Loucy (cell line): Measurements from ENCODE around the gene KIF3C.

ENCODE experiments used
- H2AFZ ChIP-seq: fragments of 200-600 bp; sonication (generic); 2 replicates; pipeline ENCODE4 v1.6.0; 2016; ENCODE audit warnings: antibody characterized with exemption, mild to moderate bottlenecking, low read length, moderate library complexity
- H3F3A ChIP-seq: fragments of 200-600 bp; 2 replicates; pipeline ENCODE4 v1.6.0; 2016; ENCODE audit warnings: antibody characterized with exemption, low read depth, mild to moderate bottlenecking
- H3K27me3 ChIP-seq: fragments of 200-600 bp; sonication (generic); 2 replicates; pipeline ENCODE4 v1.6.1; 2014; ENCODE audit warnings: low read length, mild to moderate bottlenecking; ENCODE audit not compliant: insufficient read depth, poor library complexity, severe bottlenecking
- H3K36me3 ChIP-seq: fragments of 200-600 bp; sonication (generic); 2 replicates; pipeline ENCODE4 v1.6.1; 2016; ENCODE audit warnings: low read length; ENCODE audit not compliant: insufficient read depth
- H3K4me1 ChIP-seq: fragments of 200-600 bp; sonication (generic); 2 replicates; pipeline ENCODE4 v1.5.1; 2014; ENCODE audit warnings: low read length, mild to moderate bottlenecking; ENCODE audit not compliant: insufficient read depth, poor library complexity, severe bottlenecking
- H3K4me2 ChIP-seq: fragments of 200-600 bp; sonication (generic); 2 replicates; pipeline ENCODE4 v1.6.0; 2014; ENCODE audit warnings: antibody characterized with exemption, low read length, low read depth, mild to moderate bottlenecking; ENCODE audit not compliant: poor library complexity, severe bottlenecking
- H3K4me3 ChIP-seq: fragments of 200-600 bp; sonication (generic); 2 replicates; pipeline ENCODE4 v1.5.1; 2014; ENCODE audit warnings: low read length, mild to moderate bottlenecking, mixed read lengths; ENCODE audit not compliant: poor library complexity, severe bottlenecking
- H3K79me2 ChIP-seq: fragments of 200-600 bp; sonication (generic); 2 replicates; pipeline ENCODE4 v1.6.1; 2014; ENCODE audit warnings: low read length; ENCODE audit not compliant: insufficient read depth
- H3K9ac ChIP-seq: fragments of 200-600 bp; sonication (generic); 2 replicates; pipeline ENCODE4 v1.6.0; 2014; ENCODE audit warnings: mild to moderate bottlenecking, low read depth, low read length, moderate library complexity; ENCODE audit not compliant: poor library complexity, severe bottlenecking
- H3K9me2 ChIP-seq: fragments of 200-600 bp; sonication (generic); replicated peaks from 2 replicates; pipeline ENCODE4 v1.6.1; 2016; ENCODE audit warnings: low read depth, low read length, mixed read lengths
- H3K9me3 ChIP-seq: fragments of 200-600 bp; sonication (generic); 2 replicates; pipeline ENCODE4 v1.6.1; 2014; ENCODE audit warnings: mild to moderate bottlenecking, antibody characterized with exemption, low read length, low read depth; ENCODE audit not compliant: insufficient read depth
- H4K20me1 ChIP-seq: fragments of 200-600 bp; sonication (generic); 2 replicates; pipeline ENCODE4 v1.6.0; 2014; ENCODE audit warnings: antibody characterized with exemption, low read length, mild to moderate bottlenecking; ENCODE audit not compliant: insufficient read depth, poor library complexity, severe bottlenecking
- CTCF ChIP-seq: fragments of 200-600 bp; sonication (generic); conservative IDR thresholded peaks from 2 replicates; pipeline ENCODE4 v1.5.1; 2014; ENCODE audit warnings: mild to moderate bottlenecking, antibody characterized with exemption, low read length
- EZH2phosphoT487 ChIP-seq: fragments of 200-600 bp; IDR thresholded peaks from 2 replicates; pipeline ENCODE4 v1.6.1; 2018; ENCODE audit warnings: antibody characterized with exemption, mild to moderate bottlenecking, moderate library complexity, borderline replicate concordance

Gene KIF3C

DNA sequence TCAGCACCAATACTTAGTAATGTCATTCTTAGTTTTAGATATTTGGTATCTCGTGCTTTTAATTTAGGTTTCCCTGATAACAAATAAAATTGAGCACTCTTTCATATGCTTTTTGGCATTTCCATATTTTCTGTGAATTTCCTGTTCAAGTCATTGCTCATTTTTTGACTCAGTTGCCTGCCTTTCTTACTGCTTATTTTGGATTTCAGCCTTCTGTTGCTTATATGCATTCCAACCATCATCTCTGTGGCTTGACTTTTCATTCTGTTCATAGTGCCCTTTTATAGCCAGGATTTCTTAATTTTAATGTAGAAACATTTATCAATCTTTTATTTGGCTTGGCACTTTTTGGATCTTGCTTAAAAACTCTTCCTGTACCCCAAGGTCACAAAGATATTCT is 14.5 kb upstream of the KIF3C start:
- H3F3A ChIP-seq, result no peaks in the 10 kb centered on the region
- no peak overlapping the region for H3K4me2 ChIP-seq

GRCh38 chr2:25994509-25994908 is 12.2 kb upstream of the KIF3C start:
- Histone ChIP-seq H3K9me3 (no peaks in the 10 kb centered on the region), H3K4me3 (no peak overlapping the region), H3K4me2 (no peak overlapping the region), H3F3A (no peaks in the 10 kb centered on the region), H3K4me1 (no peaks in the 10 kb centered on the region), H3K27me3 (no peaks in the 10 kb centered on the region), H3K36me3 (no peaks in the 10 kb centered on the region), H3K9ac (no peak overlapping the region), H3K79me2 (no peaks in the 10 kb centered on the region), H3K9me2 (no peaks in the 10 kb centered on the region), H4K20me1 (no peaks in the 10 kb centered on the region), H2AFZ (no peak overlapping the region)
- no peak for TF ChIP-seq CTCF
- TF ChIP-seq EZH2phosphoT487, result no peak

More for the DNA sequence above, 14.5 kb upstream of the KIF3C start:
- no peaks in the 10 kb centered on the region for H3K36me3 ChIP-seq
- no peaks in the 10 kb centered on the region for H3K9me3 ChIP-seq
- H3K79me2 ChIP-seq, result no peaks in the 10 kb centered on the region
- H3K9ac ChIP-seq, result no peak overlapping the region
- H3K4me1 ChIP-seq, result peaks cover 6% of the 10 kb centered on the region
- H3K27me3 ChIP-seq, result no peaks in the 10 kb centered on the region
- H3K4me3 ChIP-seq, result no peak overlapping the region
- no peak for TF ChIP-seq CTCF
- no peak for TF ChIP-seq EZH2phosphoT487
- no peaks in the 10 kb centered on the region for H4K20me1 ChIP-seq
- H3K9me2 ChIP-seq, result no peaks in the 10 kb centered on the region
- H2AFZ ChIP-seq, result no peak overlapping the region

DNA sequence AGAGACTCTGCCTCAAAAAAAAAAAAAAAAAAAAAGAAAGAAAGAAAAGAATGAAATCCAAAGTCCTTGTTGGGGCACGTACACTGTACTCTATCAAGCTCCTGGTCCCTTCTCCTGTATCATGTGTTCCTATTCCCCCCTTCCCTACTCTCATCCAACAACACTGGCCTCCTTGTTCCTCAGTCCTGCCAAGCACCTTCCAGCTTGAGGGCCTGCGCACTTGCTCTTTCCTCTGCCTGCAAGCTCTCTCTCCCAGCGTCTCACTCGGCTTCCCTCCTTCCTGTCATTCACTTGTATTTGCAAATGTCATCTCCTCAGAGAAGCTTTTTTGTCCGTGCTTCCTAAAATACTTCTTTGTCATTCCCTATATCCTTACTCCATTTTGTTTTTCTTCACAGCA is 10.8 kb upstream of the KIF3C start:
- Histone ChIP-seq H3K4me3 (no peak overlapping the region), H3K9me2 (no peaks in the 10 kb centered on the region), H3F3A (no peaks in the 10 kb centered on the region), H3K27me3 (no peaks in the 10 kb centered on the region), H4K20me1 (no peaks in the 10 kb centered on the region), H2AFZ (no peak overlapping the region), H3K4me1 (no peaks in the 10 kb centered on the region), H3K4me2 (no peak overlapping the region), H3K9me3 (no peaks in the 10 kb centered on the region), H3K36me3 (no peaks in the 10 kb centered on the region), H3K79me2 (no peaks in the 10 kb centered on the region), H3K9ac (no peak overlapping the region)
- no peak for TF ChIP-seq CTCF
- no peak for TF ChIP-seq EZH2phosphoT487
